HepG2 (cell line): ENCODE results near the gene SPTAN1. TPM values are rescaled to one million over a fixed set of nuclear protein-coding genes. Genes with fewer than 3 reads are reported as not detected.

Experiments used
- BHLHE40 ChIP-seq: IDR thresholded peaks from 2 replicates; pipeline ENCODE4 v1.6.1; 2011; ENCODE audit warnings: low read length, improper control_type of control experiment
- CBX2 ChIP-seq, 2 experiments: fragments of 200-600 bp in 1 of 2; sonication (generic); formaldehyde crosslinking in 1 of 2; IDR thresholded peaks; 2 replicates each; pipeline versions ENCODE4 v1.7.0 to v1.8.1; 2018 to 2022; ENCODE audit warnings: low read depth in 2 of 2, low read length in 1 of 2, mild to moderate bottlenecking in 1 of 2, missing genetic modification reagents in 1 of 2
- CREB1 ChIP-seq, 2 experiments: fragments of 450-650 bp in 1 of 2; IDR thresholded peaks; 2 replicates each; pipeline ENCODE4 v1.6.1; 2016 to 2017; ENCODE audit warnings: control low read depth in 1 of 2, mild to moderate bottlenecking in 1 of 2, missing compliant biosample characterization in 1 of 2, missing genetic modification characterization in 1 of 2
- ELF4 ChIP-seq: sonication (generic); formaldehyde crosslinking; IDR thresholded peaks from 2 replicates; pipeline ENCODE4 v1.5.0; 2020; ENCODE audit warnings: missing genetic modification reagents, mild to moderate bottlenecking, moderate library complexity, borderline replicate concordance
- MLLT10 ChIP-seq: sonication (generic); formaldehyde crosslinking; IDR thresholded peaks from 2 replicates; pipeline ENCODE4 v1.4.0; 2020; ENCODE audit warnings: missing genetic modification reagents
- NR1H2 ChIP-seq: sonication (generic); formaldehyde crosslinking; IDR thresholded peaks from 2 replicates; pipeline ENCODE4 v1.8.1; 2022; ENCODE audit warnings: low read depth, missing genetic modification reagents, borderline replicate concordance
- SAFB2 ChIP-seq: sonication (generic); formaldehyde crosslinking; IDR thresholded peaks from 2 replicates; pipeline ENCODE4 v1.5.1; 2020; ENCODE audit warnings: missing genetic modification reagents, low read depth, mild to moderate bottlenecking, borderline replicate concordance
- SMAD3 ChIP-seq: sonication (generic); formaldehyde crosslinking; IDR thresholded peaks from 2 replicates; pipeline ENCODE4 v1.4.0; 2020; ENCODE audit warnings: missing genetic modification reagents
- SP2 ChIP-seq: sonication (generic); formaldehyde crosslinking; IDR thresholded peaks from 2 replicates; pipeline ENCODE4 v1.5.1; 2020; ENCODE audit warnings: mild to moderate bottlenecking, missing genetic modification reagents
- SRY ChIP-seq: sonication (generic); formaldehyde crosslinking; IDR thresholded peaks from 2 replicates; pipeline ENCODE4 v1.8.0; 2022; ENCODE audit warnings: mild to moderate bottlenecking, missing genetic modification reagents
- ZNF12 ChIP-seq: sonication (generic); formaldehyde crosslinking; IDR thresholded peaks from 2 replicates; pipeline ENCODE4 v1.5.0; 2020; ENCODE audit warnings: missing genetic modification reagents
- ZNF121 ChIP-seq: sonication (generic); formaldehyde crosslinking; IDR thresholded peaks from 2 replicates; pipeline ENCODE4 v1.5.0; 2020; ENCODE audit warnings: mild to moderate bottlenecking, missing genetic modification reagents
- ZNF232 ChIP-seq: sonication (generic); formaldehyde crosslinking; IDR thresholded peaks from 2 replicates; pipeline ENCODE4 v1.4.0; 2020; ENCODE audit warnings: missing genetic modification reagents, borderline replicate concordance
- ZNF253 ChIP-seq: sonication (generic); formaldehyde crosslinking; IDR thresholded peaks from 2 replicates; pipeline ENCODE4 v1.8.0; 2022; ENCODE audit warnings: mild to moderate bottlenecking, missing genetic modification reagents, borderline replicate concordance
- ZNF44 ChIP-seq: sonication (generic); formaldehyde crosslinking; IDR thresholded peaks from 2 replicates; pipeline ENCODE4 v1.5.1; 2020; ENCODE audit warnings: mild to moderate bottlenecking, missing genetic modification reagents
- polyA plus RNA-seq, 8 experiments: library from polyadenylated mRNA; depleted of rRNA in 3 of 8; stranded (reverse) in 7 of 8; unstranded in 1 of 8; fragments of >200 nt; fragmentation: Illumina TruSeq in 4 of 8; extraction: Trizol in 4 of 8; gene quantifications; 2 replicates each; pipeline versions ENCODE4 v1.2.1 to v1.2.3, GENCODE V29; 2011 to 2016; ENCODE audit warnings: low read depth in 4 of 8, missing spikeins in 1 of 8, mixed read lengths in 1 of 8; ENCODE audit not compliant: insufficient read depth in 1 of 8
- total RNA-seq, 5 experiments: library from RNA; depleted of rRNA; stranded (reverse); fragments of >200 nt; fragmentation: Illumina TruSeq; extraction: Trizol; gene quantifications; 2 replicates each; pipeline ENCODE4 v1.2.3, GENCODE V29; 2016; ENCODE audit warnings: low read depth in 1 of 5
- TF ChIP-seq, protein P1 (sequence below): sonication (generic); formaldehyde crosslinking; IDR thresholded peaks from 2 replicates; pipeline ENCODE4 v1.5.1; 2020; ENCODE audit warnings: missing genetic modification reagents, mild to moderate bottlenecking, borderline replicate concordance
- TF ChIP-seq, protein P2 (sequence below): sonication (generic); formaldehyde crosslinking; IDR thresholded peaks from 2 replicates; pipeline ENCODE4 v1.5.1; 2020; ENCODE audit warnings: missing genetic modification reagents, mild to moderate bottlenecking, borderline replicate concordance
- TF ChIP-seq, protein P3 (sequence below): sonication (generic); formaldehyde crosslinking; IDR thresholded peaks from 2 replicates; pipeline ENCODE4 v1.4.0; 2020; ENCODE audit warnings: missing genetic modification reagents, borderline replicate concordance
- TF ChIP-seq, protein P4 (sequence below): fragments of 450-650 bp; IDR thresholded peaks from 2 replicates; pipeline ENCODE4 v1.6.1; 2017
- TF ChIP-seq, protein P5 (sequence below): sonication (generic); formaldehyde crosslinking; IDR thresholded peaks from 2 replicates; pipeline ENCODE4 v1.4.0; 2020; ENCODE audit warnings: missing genetic modification reagents

SPTAN1 gene
- total and polyA plus RNA-seq, 2 of the 13 experiments (the other 11 are each of a cell fraction or from before 2014, with no cell fraction given): 106 to 111 TPM

DNA sequence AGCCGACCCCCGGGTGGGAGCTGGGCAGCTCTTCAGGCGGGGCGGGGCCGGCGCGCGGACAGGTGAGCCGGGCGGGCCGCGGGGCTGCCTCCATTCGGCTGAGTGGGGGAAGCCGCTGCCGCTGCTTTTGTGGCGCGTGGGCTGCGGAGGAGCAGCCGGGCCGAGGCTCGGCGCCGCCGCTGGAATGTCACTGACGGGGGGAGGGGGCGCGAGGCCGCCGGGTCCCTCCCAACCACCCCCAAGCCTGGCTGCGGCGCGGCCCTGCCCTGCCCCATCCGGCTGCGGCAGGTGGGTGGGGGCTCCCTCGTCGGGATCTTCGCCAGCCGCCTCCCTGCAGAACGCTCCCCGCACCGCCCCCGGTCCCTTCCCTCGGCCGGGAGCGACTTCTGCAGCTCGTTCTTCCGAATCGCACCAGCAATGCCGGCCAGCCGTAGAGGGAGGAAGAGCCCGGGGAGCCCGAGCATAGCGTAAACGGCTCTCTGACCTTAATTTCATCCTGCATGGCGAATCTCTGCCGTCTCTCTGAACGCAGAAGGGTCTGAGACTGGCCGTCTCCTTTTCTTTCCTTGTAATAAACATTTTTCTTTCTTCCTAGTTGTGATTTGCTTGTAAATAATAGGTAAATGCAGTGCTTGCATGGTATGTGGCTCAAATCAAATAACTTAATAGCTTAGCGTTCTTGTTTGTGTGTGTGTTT lies 505 bp downstream of the SPTAN1 start (continued):
- TF ChIP-seq MLLT10 (CRISPR knock-in tag) (no peak), BHLHE40 (no peak), ELF4 (CRISPR knock-in tag) (no peak), SAFB2 (CRISPR knock-in tag) (peak; percentile 75; the same call in 1 of the 2 replicates), SMAD3 (CRISPR knock-in tag) (no peak), ZNF253 (CRISPR knock-in tag) (no peak), CBX2 (IDR thresholded peaks at IDR 0.05; ENCODE audit: low read depth, low read length) (no peak), CBX2 (CRISPR knock-in tag; IDR thresholded peaks at IDR 0.05; ENCODE audit: low read depth) (no peak), ZNF44 (CRISPR knock-in tag) (no peak), ZNF121 (no peak), ZNF232 (CRISPR knock-in tag) (no peak), CREB1 (IDR thresholded peaks at IDR 0.05) (no peak), CREB1 (CRISPR knock-in tag; IDR thresholded peaks at IDR 0.05) (no peak), ZNF12 (CRISPR knock-in tag) (no peak), SP2 (CRISPR knock-in tag) (no peak), SRY (CRISPR knock-in tag) (peak; percentile 22; the same call in 1 of the 2 replicates), NR1H2 (CRISPR knock-in tag) (no peak)
- TF ChIP-seq, protein P1, sequence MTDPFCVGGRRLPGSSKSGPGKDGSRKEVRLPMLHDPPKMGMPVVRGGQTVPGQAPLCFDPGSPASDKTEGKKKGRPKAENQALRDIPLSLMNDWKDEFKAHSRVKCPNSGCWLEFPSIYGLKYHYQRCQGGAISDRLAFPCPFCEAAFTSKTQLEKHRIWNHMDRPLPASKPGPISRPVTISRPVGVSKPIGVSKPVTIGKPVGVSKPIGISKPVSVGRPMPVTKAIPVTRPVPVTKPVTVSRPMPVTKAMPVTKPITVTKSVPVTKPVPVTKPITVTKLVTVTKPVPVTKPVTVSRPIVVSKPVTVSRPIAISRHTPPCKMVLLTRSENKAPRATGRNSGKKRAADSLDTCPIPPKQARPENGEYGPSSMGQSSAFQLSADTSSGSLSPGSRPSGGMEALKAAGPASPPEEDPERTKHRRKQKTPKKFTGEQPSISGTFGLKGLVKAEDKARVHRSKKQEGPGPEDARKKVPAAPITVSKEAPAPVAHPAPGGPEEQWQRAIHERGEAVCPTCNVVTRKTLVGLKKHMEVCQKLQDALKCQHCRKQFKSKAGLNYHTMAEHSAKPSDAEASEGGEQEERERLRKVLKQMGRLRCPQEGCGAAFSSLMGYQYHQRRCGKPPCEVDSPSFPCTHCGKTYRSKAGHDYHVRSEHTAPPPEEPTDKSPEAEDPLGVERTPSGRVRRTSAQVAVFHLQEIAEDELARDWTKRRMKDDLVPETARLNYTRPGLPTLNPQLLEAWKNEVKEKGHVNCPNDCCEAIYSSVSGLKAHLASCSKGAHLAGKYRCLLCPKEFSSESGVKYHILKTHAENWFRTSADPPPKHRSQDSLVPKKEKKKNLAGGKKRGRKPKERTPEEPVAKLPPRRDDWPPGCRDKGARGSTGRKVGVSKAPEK (CRISPR knock-in tag): no peak
- TF ChIP-seq, protein P2, sequence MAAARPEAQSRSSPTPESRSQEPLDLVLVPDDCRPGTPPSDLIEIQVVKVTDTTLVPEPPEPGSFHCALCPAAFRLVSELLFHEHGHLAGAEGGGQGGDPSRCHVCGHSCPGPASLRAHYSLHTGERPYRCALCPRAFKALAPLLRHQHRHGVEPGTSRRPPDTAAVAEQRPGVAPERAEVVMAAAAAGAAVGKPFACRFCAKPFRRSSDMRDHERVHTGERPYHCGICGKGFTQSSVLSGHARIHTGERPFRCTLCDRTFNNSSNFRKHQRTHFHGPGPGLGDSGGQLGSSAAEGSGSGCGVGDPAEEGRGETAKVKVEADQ (CRISPR knock-in tag): no peak
- TF ChIP-seq, protein P3, sequence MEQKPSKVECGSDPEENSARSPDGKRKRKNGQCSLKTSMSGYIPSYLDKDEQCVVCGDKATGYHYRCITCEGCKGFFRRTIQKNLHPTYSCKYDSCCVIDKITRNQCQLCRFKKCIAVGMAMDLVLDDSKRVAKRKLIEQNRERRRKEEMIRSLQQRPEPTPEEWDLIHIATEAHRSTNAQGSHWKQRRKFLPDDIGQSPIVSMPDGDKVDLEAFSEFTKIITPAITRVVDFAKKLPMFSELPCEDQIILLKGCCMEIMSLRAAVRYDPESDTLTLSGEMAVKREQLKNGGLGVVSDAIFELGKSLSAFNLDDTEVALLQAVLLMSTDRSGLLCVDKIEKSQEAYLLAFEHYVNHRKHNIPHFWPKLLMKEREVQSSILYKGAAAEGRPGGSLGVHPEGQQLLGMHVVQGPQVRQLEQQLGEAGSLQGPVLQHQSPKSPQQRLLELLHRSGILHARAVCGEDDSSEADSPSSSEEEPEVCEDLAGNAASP (CRISPR knock-in tag): no peak
- TF ChIP-seq, protein P4, sequence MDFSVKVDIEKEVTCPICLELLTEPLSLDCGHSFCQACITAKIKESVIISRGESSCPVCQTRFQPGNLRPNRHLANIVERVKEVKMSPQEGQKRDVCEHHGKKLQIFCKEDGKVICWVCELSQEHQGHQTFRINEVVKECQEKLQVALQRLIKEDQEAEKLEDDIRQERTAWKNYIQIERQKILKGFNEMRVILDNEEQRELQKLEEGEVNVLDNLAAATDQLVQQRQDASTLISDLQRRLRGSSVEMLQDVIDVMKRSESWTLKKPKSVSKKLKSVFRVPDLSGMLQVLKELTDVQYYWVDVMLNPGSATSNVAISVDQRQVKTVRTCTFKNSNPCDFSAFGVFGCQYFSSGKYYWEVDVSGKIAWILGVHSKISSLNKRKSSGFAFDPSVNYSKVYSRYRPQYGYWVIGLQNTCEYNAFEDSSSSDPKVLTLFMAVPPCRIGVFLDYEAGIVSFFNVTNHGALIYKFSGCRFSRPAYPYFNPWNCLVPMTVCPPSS: no peak
- TF ChIP-seq, protein P5, sequence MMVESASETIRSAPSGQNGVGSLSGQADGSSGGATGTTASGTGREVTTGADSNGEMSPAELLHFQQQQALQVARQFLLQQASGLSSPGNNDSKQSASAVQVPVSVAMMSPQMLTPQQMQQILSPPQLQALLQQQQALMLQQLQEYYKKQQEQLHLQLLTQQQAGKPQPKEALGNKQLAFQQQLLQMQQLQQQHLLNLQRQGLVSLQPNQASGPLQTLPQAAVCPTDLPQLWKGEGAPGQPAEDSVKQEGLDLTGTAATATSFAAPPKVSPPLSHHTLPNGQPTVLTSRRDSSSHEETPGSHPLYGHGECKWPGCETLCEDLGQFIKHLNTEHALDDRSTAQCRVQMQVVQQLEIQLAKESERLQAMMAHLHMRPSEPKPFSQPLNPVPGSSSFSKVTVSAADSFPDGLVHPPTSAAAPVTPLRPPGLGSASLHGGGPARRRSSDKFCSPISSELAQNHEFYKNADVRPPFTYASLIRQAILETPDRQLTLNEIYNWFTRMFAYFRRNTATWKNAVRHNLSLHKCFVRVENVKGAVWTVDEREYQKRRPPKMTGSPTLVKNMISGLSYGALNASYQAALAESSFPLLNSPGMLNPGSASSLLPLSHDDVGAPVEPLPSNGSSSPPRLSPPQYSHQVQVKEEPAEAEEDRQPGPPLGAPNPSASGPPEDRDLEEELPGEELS (CRISPR knock-in tag): no peak
